ENCODE results near the gene INO80E. TPM values are rescaled to one million over a fixed set of nuclear protein-coding genes. Genes with fewer than 3 reads are reported as not detected.

The INO80E gene
- total RNA-seq, 1 experiment from 2014 or later, result 89.8 TPM

- RAD21 ChIA-PET (ENCODE audit: low non-redundant PET in 1 of 2, low total read pairs in 2 of 2, uncharacterized antibody in 2 of 2, unreplicated experiment in 2 of 2), result no interaction called here
- no peak for ATAC-seq
- Histone ChIP-seq H3K9me2 (ENCODE audit: insufficient read depth) (no peaks in the 10 kb centered on the region), H3K79me2 (ENCODE audit: insufficient read depth, low read length) (no peaks in the 10 kb centered on the region), H3K4me3 (replicated peaks in 1 of 2; ENCODE audit: low read depth in 1 of 2, low read length in 2 of 2) (no peak overlapping the region), H2AFZ (ENCODE audit: low read depth, low read length, poor library complexity, severe bottlenecking) (no peak overlapping the region), H3K4me1 (ENCODE audit: control insufficient read depth in 1 of 2, insufficient read depth in 2 of 2, low read length in 2 of 2) (peaks cover 8 to 20% of the 10 kb centered on the region in 2 experiments; a peak in 3 of 4 replicates), H4K20me1 (ENCODE audit: insufficient read depth) (no peaks in the 10 kb centered on the region), H3K27ac (ENCODE audit: low read depth, low read length) (no peak overlapping the region), H3K27me3 (ENCODE audit: insufficient read depth, low read length) (no peaks in the 10 kb centered on the region), H3K4me2 (ENCODE audit: low read length) (0 out of 2 replicates have a peak overlapping the region, but pooled peaks have one; percentile 35), H3K9ac (ENCODE audit: low read length) (no peak overlapping the region), H3K9me3 (ENCODE audit: control insufficient read depth in 1 of 2, insufficient read depth in 1 of 2, low read depth in 1 of 2, low read length in 2 of 2) (no peaks in the 10 kb centered on the region), H3K36me3 (ENCODE audit: control insufficient read depth in 1 of 2, insufficient read depth in 2 of 2, low read length in 2 of 2) (no peaks in the 10 kb centered on the region)
- no peak for DNase-seq (ENCODE audit: low read depth, low spot score)
- intact Hi-C loops (cut with micrococcal nuclease), result no loop called here
- BruUV-seq (replicated peaks), result no TSS peak
- TF ChIP-seq YY1 (IDR thresholded peaks at IDR 0.05; ENCODE audit: extremely low read depth, insufficient replicate concordance, low read depth, low read length) (no peak), TCF7L2 (IDR thresholded peaks at IDR 0.05; ENCODE audit: borderline replicate concordance, extremely low read depth, insufficient read depth, insufficient read length) (no peak), ZNF274 (IDR thresholded peaks at IDR 0.05; ENCODE audit: low read depth, low read length) (no peak)
- POLR2A ChIA-PET, result no interaction called here
- CTCF ChIA-PET, result no interaction called here
Measured at GRCh38 chr16:30046588-30046987, 50.5 kb downstream of the INO80E start.

DNA sequence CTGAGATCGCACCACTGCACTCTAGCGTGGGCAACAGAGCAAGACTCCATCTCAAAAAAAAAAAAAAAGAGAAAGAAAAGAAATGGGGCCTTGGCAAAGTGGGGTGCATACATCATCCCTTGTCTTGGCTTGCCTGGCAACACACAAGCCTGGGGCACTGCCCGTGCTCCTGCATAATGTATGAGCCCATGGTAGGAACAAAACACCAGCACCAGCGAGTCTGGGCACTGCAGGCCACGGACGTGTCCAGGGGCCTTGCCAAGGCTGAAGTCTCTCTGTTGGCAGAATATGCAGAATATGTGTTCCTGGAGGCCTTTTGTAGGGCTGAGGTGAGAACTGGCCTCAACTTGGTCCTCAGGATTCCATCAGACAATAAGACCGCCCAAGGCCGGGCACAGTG is 53.8 kb downstream of the INO80E start:
- CTCF ChIA-PET, result interaction anchor here (2.8 kb wide), 1 partner anchor 17 kb away, joined by 8 read pairs; no protein-coding TSS in a partner anchor
- Histone ChIP-seq H3K36me3 (ENCODE audit: control insufficient read depth in 1 of 2, insufficient read depth in 2 of 2, low read length in 2 of 2) (no peaks in the 10 kb centered on the region), H3K4me2 (ENCODE audit: low read length) (no peak overlapping the region), H3K4me3 (replicated peaks in 1 of 2; ENCODE audit: low read depth in 1 of 2, low read length in 2 of 2) (no peak overlapping the region), H4K20me1 (ENCODE audit: insufficient read depth) (no peaks in the 10 kb centered on the region), H3K27ac (ENCODE audit: low read depth, low read length) (no peak overlapping the region), H3K27me3 (ENCODE audit: insufficient read depth, low read length) (no peaks in the 10 kb centered on the region), H3K79me2 (ENCODE audit: insufficient read depth, low read length) (peaks cover 7% of the 10 kb centered on the region), H3K9me3 (ENCODE audit: control insufficient read depth in 1 of 2, insufficient read depth in 1 of 2, low read depth in 1 of 2, low read length in 2 of 2) (no peaks in the 10 kb centered on the region), H3K4me1 (ENCODE audit: control insufficient read depth in 1 of 2, insufficient read depth in 2 of 2, low read length in 2 of 2) (peaks cover 13 to 48% of the 10 kb centered on the region in 2 experiments; a peak in 3 of 4 replicates), H3K9me2 (ENCODE audit: insufficient read depth) (no peaks in the 10 kb centered on the region), H2AFZ (ENCODE audit: low read depth, low read length, poor library complexity, severe bottlenecking) (no peak overlapping the region), H3K9ac (ENCODE audit: low read length) (no peak overlapping the region)
- DNase-seq (ENCODE audit: low read depth, low spot score) (no peak), ATAC-seq (no peak)
- no peak for TF ChIP-seq TCF7L2 (IDR thresholded peaks at IDR 0.05; ENCODE audit: borderline replicate concordance, extremely low read depth, insufficient read depth, insufficient read length)
- no peak for TF ChIP-seq POLR2A (IDR thresholded peaks at IDR 0.05; ENCODE audit: borderline replicate concordance, extremely low read depth, insufficient read depth, insufficient read length)
- TF ChIP-seq SIN3A (IDR thresholded peaks at IDR 0.05; ENCODE audit: low read depth), result no peak
- no peak for TF ChIP-seq CBX3 (IDR thresholded peaks at IDR 0.05; ENCODE audit: low read depth)
- TF ChIP-seq ELF1 (IDR thresholded peaks at IDR 0.05; ENCODE audit: borderline replicate concordance, low read depth), result no peak
- no peak for TF ChIP-seq ZNF274 (IDR thresholded peaks at IDR 0.05; ENCODE audit: low read depth, low read length)
- no peak for TF ChIP-seq JUND (IDR thresholded peaks at IDR 0.05)
- no peak for TF ChIP-seq SP1 (IDR thresholded peaks at IDR 0.05; ENCODE audit: low read depth)
- TF ChIP-seq EZH2 (IDR thresholded peaks at IDR 0.05), result no peak
- TF ChIP-seq ZFX (IDR thresholded peaks at IDR 0.05), result no peak
- TF ChIP-seq, protein P1, sequence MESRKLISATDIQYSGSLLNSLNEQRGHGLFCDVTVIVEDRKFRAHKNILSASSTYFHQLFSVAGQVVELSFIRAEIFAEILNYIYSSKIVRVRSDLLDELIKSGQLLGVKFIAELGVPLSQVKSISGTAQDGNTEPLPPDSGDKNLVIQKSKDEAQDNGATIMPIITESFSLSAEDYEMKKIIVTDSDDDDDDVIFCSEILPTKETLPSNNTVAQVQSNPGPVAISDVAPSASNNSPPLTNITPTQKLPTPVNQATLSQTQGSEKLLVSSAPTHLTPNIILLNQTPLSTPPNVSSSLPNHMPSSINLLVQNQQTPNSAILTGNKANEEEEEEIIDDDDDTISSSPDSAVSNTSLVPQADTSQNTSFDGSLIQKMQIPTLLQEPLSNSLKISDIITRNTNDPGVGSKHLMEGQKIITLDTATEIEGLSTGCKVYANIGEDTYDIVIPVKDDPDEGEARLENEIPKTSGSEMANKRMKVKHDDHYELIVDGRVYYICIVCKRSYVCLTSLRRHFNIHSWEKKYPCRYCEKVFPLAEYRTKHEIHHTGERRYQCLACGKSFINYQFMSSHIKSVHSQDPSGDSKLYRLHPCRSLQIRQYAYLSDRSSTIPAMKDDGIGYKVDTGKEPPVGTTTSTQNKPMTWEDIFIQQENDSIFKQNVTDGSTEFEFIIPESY (IDR thresholded peaks at IDR 0.05; ENCODE audit: extremely low read depth, insufficient replicate concordance, low read length), result no peak
- BruUV-seq (replicated peaks), result no TSS peak
- RAD21 ChIA-PET (ENCODE audit: low non-redundant PET in 1 of 2, low total read pairs in 2 of 2, uncharacterized antibody in 2 of 2, unreplicated experiment in 2 of 2), result no interaction called here
- POLR2A ChIA-PET, result no interaction called here
- intact Hi-C loops (cut with micrococcal nuclease), result no loop called here

Measured in HCT116 (cell line).